T-helper 2 cell treated with Interferon-gamma antibody and Interleukin-4, amounts not matched to agents 100 ng/mL and 5 ng/mL, for 36 hours (primary cell): ENCODE results near the gene MICOS13. TPM values are rescaled to one million over a fixed set of nuclear protein-coding genes. Genes with fewer than 3 reads are reported as not detected.
"Not testable (repeated sequence)": the region's sequence is repeated elsewhere in the genome, so short reads cannot be mapped to it uniquely, and the experiment has no call there.

ENCODE experiments used
- intact Hi-C: fragments of 100-400 bp; cut with micrococcal nuclease; formaldehyde crosslinking; loops from one replicate; pipeline ENCODE4 v1.15.1; 2023
- total RNA-seq: library from RNA; stranded (reverse); gene quantifications from 2 replicates; pipeline ENCODE4 v1.2.3, GENCODE V29; 2022

Gene MICOS13
- 42.5 and 45.4 TPM in 2 replicates for total RNA-seq

GRCh38 chr19:5680437-5681368 is at the start of gene MICOS13, which contains the start of gene HSD11B1L:
Gene MICOS13 (minus strand): TSS chr19:5680516. CDS start chr19:5680486, 30 bp downstream.
Gene HSD11B1L (plus strand): TSS chr19:5681027. CDS start chr19:5684833, 3,806 bp downstream.
- intact Hi-C loops: loop anchor here (1.0 kb wide), 5 partner anchors 10 to 224 kb away; partner anchors contain the start of genes CATSPERD, LONP1, RPL36 and SAFB2

GRCh38 chr19:5727453-5728050 is 47.2 kb upstream of the MICOS13 start:
- intact Hi-C loops: no loop called here

GRCh38 chr19:5719961-5720790 is 39.9 kb upstream of the MICOS13 start, which contains the start of the genes CATSPERD and LONP1:
Gene CATSPERD (plus strand): TSS chr19:5720637. CDS start chr19:5720738, 101 bp downstream.
Gene LONP1 (minus strand): TSS chr19:5720146. CDS start chr19:5720132, 14 bp downstream.
- intact Hi-C loops: loop anchor here (1.0 kb wide), 6 partner anchors 30 to 184 kb away; partner anchors contain the start of genes MICOS13, RPL36, SAFB2 and VMAC

DNA sequence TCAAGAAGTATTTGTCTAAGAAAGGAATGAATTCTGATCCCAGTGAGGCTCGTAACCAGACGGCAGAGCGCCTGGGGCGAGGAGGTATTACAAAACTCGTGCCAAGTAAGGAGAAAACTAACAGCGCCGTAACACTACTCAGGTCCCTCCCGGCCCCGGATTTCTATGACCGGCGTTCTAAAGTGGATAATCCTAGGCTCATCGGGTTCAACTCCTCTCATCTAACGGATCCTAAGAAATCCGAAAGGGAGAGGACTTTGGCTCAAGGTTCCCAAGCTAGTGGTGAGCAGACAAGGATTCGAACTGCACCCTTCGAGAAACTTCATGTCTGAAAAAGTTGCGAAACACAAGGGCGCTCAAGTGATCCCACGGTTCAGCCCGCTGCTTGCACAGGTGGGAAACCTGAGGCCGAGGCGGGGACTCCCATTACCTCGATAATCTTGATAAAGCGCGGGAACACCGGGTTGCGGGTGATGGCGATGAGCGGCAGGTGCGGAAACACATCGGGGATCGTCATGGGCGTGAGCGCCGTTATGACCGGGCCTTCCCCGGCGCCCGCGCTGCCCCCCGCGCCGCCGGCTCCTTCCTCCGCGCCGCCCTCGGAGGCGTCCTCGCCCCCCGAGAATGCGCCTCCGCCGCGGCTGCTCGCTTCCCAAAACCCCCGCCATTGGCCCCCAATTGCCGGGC is 39.1 kb upstream of the MICOS13 start:
- intact Hi-C loops: no loop called here

- intact Hi-C loops: no loop called here
Measured at GRCh38 chr19:5718579-5719273, 38.4 kb upstream of the MICOS13 start.

- intact Hi-C loops: no loop called here
Measured at GRCh38 chr19:5718037-5718578, 37.8 kb upstream of the MICOS13 start.

DNA sequence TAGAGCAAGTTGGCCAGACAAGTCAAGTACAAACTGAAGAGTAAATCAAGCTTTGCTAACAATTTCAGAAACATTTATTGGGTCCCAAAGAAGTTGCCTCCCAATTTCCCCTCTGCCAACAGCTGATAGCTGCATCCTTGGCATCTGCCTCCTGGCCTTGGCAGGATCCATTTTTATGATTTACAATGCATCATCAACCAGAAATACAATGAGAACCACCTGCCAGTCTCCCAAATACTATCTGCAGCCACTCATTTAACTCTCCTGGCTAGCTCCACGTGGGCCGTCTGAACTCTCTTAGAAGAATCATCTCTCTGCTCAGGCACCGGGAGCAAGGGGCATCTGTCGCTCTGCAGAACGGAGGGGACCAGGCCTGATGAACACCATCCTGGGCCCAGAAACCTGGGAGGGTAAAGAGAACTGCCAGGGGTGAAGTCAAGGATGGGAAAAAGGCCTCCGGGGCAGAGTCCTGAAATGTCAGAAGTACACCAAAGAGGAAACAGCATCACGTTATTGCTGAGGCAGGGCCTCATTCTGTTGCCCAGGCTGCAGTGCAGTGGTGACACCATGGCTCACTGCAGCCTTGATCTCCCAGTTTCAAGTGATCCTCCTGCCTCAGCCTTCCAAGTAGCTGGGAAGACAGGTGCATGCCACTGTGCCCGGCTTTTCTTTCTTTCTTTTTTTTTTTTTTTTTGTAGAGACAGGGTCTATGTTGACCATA is 37.1 kb upstream of the MICOS13 start:
- intact Hi-C loops: no loop called here

DNA sequence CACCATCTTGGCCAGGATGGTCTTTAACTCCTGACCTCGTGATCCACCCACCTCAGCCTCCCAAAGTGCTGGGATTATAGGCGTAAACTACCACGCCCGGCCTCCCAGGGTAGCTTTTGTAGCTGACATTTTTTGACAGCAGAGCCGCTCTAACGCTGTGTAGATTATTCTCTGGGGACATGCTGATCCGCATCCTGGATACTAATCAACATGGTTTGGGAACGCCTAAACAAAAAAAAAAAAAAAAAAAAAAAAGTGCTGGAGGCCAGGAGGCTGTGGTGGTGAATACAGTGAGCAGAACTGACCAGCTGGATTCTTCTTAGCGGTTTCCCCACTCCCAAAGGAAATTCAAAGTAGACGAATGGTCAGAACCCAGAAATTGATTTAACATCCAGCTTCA is 34.5 kb upstream of the MICOS13 start:
- intact Hi-C loops: no loop called here

DNA sequence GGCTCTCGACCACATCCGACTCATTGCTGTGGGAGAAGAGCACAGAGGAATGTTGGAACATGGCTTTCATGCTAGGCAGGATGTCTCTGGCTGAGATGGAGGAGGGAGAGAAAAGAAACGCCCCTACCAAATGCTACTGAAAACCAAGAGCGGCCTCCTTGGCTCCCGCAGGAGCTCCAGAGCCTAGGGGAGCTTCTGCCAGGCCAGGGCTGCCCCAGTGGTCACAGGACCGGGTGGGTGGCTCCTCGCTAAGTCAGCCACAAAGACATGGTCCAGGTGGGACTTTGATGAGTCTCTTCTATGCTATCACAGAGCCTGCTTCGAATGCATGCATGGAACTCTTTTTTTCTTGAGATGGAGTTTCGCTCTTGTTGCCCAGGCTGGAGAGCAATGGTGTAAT is 32.9 kb upstream of the MICOS13 start:
- intact Hi-C loops: no loop called here

- intact Hi-C loops: no loop called here
Measured at GRCh38 chr19:5711713-5712161, 31.4 kb upstream of the MICOS13 start.

DNA sequence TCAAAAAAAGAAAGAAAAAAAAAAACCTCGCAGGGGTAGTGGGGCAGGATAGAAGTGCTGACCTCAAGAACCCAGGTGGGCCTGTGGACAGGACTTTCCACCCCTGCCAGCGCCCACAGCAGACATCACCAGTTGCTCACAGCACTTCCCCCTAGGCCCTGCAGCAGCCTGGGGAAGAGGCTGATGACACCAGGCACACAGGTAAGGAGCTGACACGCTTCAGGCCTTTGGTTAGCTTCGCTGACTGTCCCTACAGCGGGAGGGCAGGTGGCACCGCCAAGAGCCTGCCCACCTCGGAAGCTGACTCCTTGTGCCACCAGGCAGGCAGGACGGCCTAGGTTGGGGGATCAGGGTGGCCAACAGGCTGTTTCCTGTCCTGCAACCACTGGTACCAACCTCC is 30.7 kb upstream of the MICOS13 start:
- intact Hi-C loops: no loop called here

DNA sequence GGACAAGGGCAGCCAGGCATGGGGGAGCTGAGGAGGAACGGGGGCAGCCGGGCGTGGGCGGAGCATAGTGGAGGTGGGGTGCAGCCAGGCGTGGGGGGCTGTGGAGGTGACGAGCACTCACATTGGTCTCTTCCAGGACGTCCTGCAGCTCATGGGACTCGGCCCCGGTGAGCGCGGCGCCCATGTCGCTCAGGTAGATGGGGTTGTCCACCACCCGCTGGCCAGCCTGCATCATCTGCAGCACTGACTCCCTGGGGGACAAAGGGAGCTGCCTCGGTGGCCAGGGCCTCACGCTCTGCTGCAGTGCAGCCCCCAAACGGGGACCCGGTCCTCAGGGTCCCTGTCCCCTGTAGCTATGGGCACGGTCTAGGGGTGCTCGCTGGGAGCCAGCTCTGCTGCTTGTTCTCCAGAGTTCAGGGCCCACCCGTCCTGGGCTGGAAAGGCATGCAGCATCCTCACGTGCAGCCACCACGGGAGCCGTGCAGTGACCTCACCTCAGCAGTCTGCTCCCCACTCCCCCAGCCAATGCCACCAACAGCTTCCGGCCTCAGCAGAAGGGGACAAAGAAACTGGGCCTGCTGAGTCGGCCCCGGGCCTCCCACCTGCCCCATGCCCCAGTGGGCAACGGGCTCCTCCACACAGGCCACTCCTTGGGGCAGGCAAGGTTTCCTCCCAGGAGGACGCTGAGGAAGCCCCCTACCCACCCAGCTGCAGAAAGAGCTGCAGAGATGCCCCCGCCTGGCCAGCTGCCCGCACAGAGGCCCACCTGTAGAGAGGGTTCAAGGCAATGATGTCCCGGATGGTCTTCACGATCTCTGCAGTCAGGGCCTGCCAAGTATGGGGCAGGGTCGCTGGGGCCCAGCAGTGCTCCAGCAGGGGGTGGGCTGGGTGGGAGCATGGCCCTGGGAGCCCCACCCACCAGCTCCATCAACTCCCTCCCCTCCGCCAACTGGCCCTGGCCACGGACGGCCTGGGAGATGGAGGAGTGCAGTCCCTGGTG is 27.6 kb upstream of the MICOS13 start:
- intact Hi-C loops: no loop called here

GRCh38 chr19:5706876-5707573 is 26.7 kb upstream of the MICOS13 start:
- intact Hi-C loops: no loop called here

- intact Hi-C loops: no loop called here
Measured at GRCh38 chr19:5705552-5705951, 25.2 kb upstream of the MICOS13 start.

- intact Hi-C loops: no loop called here
Measured at GRCh38 chr19:5703819-5704818, 23.8 kb upstream of the MICOS13 start.

DNA sequence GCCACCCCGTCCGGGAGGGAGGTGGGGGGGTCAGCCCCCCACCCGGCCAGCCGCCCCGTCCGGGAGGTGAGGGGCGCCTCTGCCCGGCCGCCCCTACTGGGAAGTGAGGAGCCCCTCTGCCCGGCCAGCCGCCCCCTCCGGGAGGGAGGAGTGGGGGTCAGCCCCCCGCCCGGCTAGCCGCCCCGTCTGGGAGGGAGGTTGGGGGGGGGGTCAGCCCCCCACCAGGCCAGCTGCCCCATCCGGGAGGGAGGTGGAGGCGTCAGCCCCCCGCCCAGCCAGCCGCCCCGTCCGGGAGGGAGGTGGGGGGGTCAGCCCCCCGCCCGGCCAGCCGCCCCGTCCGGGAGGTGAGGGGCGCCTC is 21.7 kb upstream of the MICOS13 start:
- intact Hi-C loops: not testable (repeated sequence)
